HG02973 (cell line): Measurements from ENCODE around the gene NLRP9.

Source experiments
- ATAC-seq: cut with Tn5 transposase; IDR thresholded peaks from one replicate; pipeline ENCODE4 v1.9.1; 2021; ENCODE audit warnings: moderate library complexity; ENCODE audit not compliant: unreplicated experiment

Gene NLRP9

DNA sequence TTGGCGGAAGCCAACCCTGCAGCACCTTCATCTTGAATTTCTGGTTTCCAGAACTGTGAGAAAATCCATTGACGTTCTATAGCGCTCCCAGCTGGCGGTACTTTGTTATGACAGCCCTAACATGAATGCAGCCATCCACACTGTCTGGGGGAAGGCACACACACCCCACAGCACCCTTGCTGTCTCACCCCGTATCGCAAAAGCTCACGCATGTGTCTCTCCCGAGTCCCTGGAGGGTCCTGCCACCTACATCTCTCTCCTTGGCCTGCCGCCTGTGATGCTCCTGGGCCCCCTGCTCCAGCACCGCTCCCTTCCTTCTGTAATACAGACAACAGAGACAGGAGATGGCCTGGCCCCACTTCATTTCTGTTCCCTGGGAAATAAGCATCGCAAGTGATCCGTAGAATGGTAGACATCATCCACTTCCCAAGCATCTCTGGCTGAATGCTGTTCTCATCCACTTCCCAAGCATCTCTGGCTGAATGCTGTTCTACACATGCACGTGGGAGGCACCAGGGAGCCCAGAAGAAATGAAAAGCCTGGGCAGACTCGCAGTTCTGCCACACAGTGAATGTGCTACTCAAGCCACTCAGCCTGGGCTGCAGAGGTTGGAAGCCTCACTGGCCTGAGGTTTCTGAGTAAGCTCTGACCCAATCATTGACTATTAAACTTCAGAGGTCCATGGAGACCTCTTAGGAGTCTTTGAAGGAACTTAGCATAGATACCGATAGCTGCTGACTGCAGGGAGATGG lies 33.5 kb downstream of the NLRP9 start:
- no peak for ATAC-seq

- ATAC-seq = no peak
Measured at GRCh38 chr19:55703790-55704215, 34.4 kb downstream of the NLRP9 start.

- ATAC-seq = no peak
Measured at GRCh38 chr19:55702131-55702627, 36.0 kb downstream of the NLRP9 start.

DNA sequence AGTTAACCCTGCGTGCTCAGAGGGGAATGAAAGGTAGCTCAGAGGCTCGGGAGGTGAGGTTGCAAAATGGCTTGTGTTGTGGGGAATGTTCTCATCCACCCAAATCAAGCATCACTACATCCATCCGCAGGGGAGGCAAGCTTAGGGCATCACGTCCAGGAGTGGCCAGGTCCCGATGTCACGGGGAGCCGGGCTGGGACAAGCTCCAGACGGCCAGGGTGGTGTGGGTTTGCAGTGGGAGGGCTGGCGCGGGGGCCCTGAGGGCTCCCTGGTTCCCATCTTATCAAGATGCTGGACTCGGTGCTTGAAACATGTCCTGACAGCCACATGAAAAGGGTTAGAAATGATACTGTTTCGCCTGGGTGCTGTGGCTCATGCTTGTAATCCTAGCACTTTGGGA lies 37.4 kb downstream of the NLRP9 start:
- no peak for ATAC-seq

GRCh38 chr19:55699221-55699620 lies 39.0 kb downstream of the NLRP9 start:
- ATAC-seq = no peak

- ATAC-seq = no peak
Measured at GRCh38 chr19:55698256-55698655, 39.9 kb downstream of the NLRP9 start.

DNA sequence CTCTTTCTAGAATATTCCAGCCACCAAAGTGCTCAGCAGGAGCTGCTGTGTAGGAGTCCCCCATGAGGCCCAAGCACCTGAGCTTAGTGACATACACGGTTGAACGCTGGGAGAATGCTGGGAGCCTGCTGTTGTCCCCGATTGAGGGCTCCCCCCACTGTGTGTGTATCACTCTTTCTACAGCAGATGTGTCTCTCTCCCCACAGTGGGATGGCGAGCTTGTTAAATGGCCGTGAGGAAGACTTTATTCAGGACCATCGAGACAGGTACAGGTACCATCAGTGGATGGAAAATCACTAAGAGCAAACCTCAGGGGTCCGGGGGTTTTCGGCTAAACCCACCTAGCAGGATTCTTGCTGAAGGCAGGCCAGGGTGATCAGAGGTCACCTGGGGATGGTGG lies 40.5 kb downstream of the NLRP9 start:
- ATAC-seq = no peak

DNA sequence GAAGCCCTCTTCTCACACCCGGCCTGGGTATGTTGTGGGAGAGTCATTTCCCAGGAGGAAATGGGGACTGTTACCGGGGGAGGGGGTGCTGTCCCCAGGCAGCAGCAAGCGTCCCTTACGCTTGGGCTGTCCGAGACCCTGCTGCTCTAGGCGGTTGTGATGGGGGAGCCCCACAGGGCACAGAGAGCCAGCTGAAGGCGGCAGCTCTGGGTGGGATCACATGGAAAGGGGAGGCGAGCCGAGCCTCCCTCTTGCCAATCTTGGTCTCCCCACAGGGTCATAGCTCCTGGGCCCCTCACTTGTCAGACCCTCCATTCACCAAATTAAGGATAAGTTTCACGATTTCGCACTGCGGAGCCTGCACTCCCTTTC lies 41.1 kb downstream of the NLRP9 start:
- no peak for ATAC-seq

DNA sequence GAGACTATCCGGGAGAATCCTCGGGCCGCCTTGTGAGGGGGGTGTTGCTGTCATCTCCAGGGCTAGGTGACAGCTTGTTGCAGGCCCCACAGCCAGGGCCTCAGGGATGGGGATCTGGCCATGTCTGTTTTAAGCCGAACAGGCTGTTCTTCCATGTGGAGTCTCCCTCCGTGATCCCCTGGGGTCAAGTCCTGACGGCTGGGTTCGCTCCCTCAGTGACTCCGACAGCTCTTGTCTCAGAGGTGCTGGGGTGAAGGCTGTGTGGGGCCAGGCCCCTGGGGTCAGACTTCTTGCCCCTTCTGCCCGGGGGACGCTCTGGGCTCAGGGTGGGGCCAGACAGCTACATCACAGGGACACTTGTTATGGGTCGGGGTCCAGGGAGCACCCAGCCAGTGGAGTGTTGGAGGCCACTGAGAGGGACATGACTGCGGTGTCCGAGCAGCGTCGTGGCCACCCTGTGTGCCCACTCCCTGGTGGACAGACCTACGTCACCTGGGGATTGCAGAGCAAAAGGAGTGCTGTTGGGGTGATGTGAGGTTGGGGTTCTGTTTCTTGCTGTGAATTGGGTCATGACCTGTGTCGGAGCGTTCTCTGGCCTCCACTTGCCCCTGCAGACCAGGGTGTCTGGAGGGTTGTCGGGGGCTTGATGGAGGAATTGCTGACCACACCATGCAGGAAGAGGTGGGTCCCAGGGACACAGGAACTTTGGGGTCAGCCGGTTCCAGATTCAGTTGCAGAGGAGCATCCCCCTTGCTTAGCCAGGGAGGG lies 41.7 kb downstream of the NLRP9 start:
- ATAC-seq = no peak

GRCh38 chr19:55695511-55696290 lies 42.5 kb downstream of the NLRP9 start:
- no peak for ATAC-seq

GRCh38 chr19:55694656-55695491 lies 43.3 kb downstream of the NLRP9 start:
- ATAC-seq = no peak

DNA sequence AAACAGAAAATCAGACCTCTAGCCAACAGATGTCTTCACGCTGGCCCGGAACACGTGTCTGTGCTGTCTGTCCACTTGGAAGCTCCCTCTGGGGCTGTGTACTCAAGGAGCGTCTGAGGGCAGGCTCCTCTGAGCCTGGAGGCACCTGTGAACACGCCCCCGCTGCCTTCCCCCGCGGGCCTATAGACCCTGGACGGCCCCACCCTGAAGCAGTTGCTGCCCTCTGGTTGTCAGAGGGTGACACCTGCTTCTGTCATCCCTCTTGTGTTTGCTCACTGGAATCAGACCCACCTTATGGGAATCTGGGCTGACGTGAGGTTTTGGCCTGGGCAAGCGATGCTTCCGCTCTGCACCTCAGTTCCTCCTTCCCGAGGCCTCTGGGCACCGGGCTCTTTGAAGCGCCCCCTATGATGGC lies 44.0 kb downstream of the NLRP9 start:
- ATAC-seq = no peak

DNA sequence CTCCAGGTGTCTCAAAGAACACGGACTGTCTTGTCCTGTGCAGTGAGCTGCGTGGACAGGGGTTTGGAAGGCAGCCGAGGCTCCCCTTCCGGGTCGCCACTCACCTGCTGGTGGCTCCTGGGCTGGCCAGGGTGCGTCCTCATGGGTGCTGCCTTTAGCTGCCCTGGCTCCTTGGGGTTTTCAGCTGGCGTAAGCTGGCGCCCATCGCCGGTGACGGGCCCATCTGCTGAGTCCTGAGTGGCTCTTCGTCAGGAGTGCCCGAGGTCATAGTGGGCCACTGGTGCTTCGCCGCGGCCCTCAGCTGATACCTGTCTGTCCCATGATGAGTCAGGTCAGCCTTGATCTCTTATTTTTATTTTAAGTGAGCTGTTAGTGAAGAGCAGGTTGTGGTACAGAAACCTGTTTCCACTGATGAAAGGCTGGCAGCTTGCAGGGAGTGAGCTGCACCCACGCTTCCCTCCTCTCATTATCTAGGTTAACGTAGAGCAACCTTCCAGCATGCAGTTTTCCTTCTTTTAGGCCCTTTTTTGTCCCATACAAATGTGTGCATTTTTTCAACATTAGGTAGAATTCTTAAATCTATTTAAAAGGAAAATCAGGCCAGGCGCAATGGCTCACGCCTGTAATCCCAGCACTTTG lies 44.7 kb downstream of the NLRP9 start:
- no peak for ATAC-seq

DNA sequence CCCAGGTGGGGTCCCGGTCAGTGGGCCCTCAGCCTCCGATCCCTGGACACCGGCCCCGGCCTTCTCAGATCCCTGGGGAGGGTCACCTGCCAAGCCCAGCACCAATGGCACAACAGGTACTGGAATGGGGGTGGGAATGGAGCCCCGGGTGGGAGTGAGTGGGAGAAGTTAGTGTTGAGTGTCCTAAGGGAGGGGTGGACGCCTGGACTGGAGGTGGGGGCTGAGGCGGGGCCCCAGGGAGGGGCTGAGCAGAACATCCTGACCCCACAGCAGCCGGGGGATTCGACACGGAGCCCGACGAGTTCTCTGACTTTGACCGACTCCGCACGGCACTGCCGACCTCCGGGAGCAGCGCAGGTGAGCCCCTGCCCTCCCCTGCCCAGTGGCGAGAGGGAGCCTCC lies 45.5 kb downstream of the NLRP9 start:
- no peak for ATAC-seq

DNA sequence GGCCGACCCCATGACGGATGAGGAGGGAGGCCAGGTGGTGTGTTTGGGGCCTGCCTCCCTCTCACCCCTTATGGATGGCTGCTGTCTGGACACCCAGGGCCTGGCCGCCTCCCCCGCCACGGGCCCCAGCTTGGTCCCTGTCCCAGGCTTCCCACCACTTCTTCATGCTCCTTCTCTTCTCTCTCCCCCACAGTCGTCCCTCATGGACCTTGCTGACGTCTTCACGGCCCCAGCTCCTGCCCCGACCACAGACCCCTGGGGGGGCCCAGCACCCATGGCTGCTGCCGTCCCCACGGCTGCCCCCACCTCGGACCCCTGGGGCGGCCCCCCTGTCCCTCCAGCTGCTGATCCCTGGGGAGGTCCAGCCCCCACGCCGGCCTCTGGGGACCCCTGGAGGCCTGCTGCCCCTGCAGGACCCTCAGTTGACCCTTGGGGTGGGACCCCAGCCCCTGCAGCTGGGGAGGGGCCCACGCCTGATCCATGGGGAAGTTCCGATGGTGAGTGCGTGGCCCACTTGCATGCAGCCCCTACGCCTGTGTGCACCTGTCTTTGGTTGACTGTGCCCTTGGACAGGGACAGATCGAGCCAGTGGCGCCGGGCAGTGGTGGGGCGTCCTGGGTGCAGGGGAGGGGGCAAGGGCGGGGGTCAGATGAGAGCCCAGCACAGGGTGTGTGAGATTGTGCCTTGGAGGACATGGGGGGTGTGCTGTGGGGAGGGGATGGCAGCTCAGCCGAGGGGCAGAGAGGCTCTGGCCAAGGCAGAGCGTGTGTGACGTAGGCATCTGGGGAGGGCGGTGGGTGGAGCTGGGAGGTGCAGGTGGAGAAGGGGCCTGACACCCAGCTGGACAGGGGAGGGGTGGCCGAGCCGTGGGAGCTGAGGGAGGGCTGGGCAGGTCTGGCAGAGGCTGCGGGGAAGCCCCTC lies 46.4 kb downstream of the NLRP9 start:
- no peak for ATAC-seq

GRCh38 chr19:55690769-55691545 lies 47.2 kb downstream of the NLRP9 start:
- ATAC-seq = no peak

DNA sequence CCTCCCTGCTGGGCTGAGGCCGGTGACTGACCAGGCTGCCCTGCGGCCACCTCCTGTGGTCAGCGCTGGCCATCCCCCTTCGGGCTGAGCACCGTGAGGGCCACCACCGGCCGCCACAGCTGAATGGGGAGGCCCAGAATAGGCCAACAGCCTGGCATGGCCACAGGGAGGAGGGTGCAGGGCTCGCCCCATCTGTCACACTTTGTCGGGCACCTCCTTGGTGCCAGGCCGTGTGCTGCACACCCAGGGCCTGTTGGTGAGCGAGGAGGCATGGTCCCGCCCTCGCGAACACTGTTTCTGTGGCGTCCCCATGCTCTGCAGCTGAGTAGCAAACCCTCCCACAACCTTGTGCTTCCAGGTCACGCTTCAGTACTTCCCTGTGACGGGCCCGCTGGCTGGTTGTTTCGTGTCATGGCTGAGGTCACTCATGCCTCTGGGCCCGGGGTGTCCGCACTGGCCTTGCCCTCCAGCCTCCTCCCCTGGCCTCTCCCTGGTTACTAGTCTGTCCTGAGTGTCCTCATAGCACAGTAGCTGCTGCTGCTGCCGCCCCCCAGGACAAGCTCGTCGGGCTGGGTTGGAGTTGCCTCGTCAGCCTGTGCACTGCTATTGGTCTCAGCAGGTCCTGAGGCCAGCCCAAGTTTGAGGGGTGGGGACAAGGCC lies 48.0 kb downstream of the NLRP9 start:
- ATAC-seq = no peak
